ENCODE measurements around the gene SELENON. TPM values are rescaled to one million over a fixed set of nuclear protein-coding genes. Genes with fewer than 3 reads are reported as not detected.

Gene SELENON
- total and polyA plus RNA-seq, 2 of the 8 experiments (the other 6 are each of a cell fraction or from before 2014, with no cell fraction given), result 43.0 to 77.6 TPM

GRCh38 chr1:25843483-25843882 lies 43.5 kb downstream of the SELENON start (continued):
- TF ChIP-seq ATF2 (IDR thresholded peaks at IDR 0.05; ENCODE audit: low read length), result no peak
- TF ChIP-seq EZH2 (IDR thresholded peaks at IDR 0.05; ENCODE audit: low read depth, low read length, severe bottlenecking), result no peak
- TF ChIP-seq SP1 (IDR thresholded peaks at IDR 0.05; ENCODE audit: low read depth, low read length), result no peak
- TF ChIP-seq CTBP2 (IDR thresholded peaks at IDR 0.05; ENCODE audit: borderline replicate concordance, insufficient read depth, insufficient read length, low read length), result no peak
- no peak for TF ChIP-seq EP300 (IDR thresholded peaks at IDR 0.05; ENCODE audit: borderline replicate concordance in 1 of 2, low read depth in 2 of 2, low read length in 2 of 2)

Data from H1 (cell line).